Measurements from ENCODE around the gene PADI2.

- no peak for TF ChIP-seq CTCF (conservative IDR thresholded peaks at IDR 0.05)
- no peak for TF ChIP-seq EZH2 (IDR thresholded peaks at IDR 0.05; ENCODE audit: low read depth)
These were observed 34.5 kb downstream of the PADI2 start for GRCh38 chr1:17084787-17085186.

Measured in PC-9 (cell line).